Jurkat, Clone E6-1 (cell line): ENCODE results near the gene HOXC13.
A peak's percentile ranks its signal among the peaks of the same experiment; 100 is the strongest.

Experiments
- DNase-seq: peaks from one replicate; pipeline ENCODE4 v3.0.0-alpha.2; 2011; ENCODE audit warnings: low read depth, low spot score
- H3K4me3 ChIP-seq: 2 replicates; pipeline ENCODE4 v1.5.1; 2011; ENCODE audit warnings: mild to moderate bottlenecking, low read length, control low read depth, moderate library complexity

HOXC13 gene

GRCh38 chr12:53989227-53990113 is 50.8 kb downstream of the HOXC13 start:
- peak overlapping the region; percentile 30 for H3K4me3 ChIP-seq
- DNase-seq: peak; percentile 80

GRCh38 chr12:53990311-53991076 is 51.9 kb downstream of the HOXC13 start:
- no peak for DNase-seq
- no peak overlapping the region for H3K4me3 ChIP-seq

GRCh38 chr12:53991077-53991460 is 52.4 kb downstream of the HOXC13 start:
- no peak overlapping the region for H3K4me3 ChIP-seq
- no peak for DNase-seq

- H3K4me3 ChIP-seq: no peak overlapping the region
- no peak for DNase-seq
Measured at GRCh38 chr12:53992377-53992889, 53.8 kb downstream of the HOXC13 start.

- H3K4me3 ChIP-seq: no peak overlapping the region
Measured at GRCh38 chr12:53993162-53994008, 54.8 kb downstream of the HOXC13 start.

GRCh38 chr12:53994009-53994263 is 55.3 kb downstream of the HOXC13 start:
- DNase-seq: no peak
- H3K4me3 ChIP-seq: no peak overlapping the region

More at GRCh38 chr12:53993162-53994008, 54.8 kb downstream of the HOXC13 start:
- DNase-seq: no peak

- H3K4me3 ChIP-seq: no peak overlapping the region
- no peak for DNase-seq
Measured at GRCh38 chr12:53994264-53995001, 55.8 kb downstream of the HOXC13 start.

GRCh38 chr12:53995002-53995377 is 56.4 kb downstream of the HOXC13 start:
- DNase-seq: no peak
- no peak overlapping the region for H3K4me3 ChIP-seq

GRCh38 chr12:53995378-53996239 is 57.0 kb downstream of the HOXC13 start:
- DNase-seq: no peak
- H3K4me3 ChIP-seq: no peak overlapping the region
